CMK (cell line): ENCODE results near the gene CAPN11.
"Not testable (repeated sequence)": the region's sequence is repeated elsewhere in the genome, so short reads cannot be mapped to it uniquely, and the experiment has no call there.

Experiments used
- DNase-seq: peaks from one replicate; pipeline ENCODE4 v3.0.0-alpha.2; 2010; ENCODE audit warnings: low read depth

Gene CAPN11

GRCh38 chr6:44228433-44228832, 69.8 kb downstream of the CAPN11 start:
- DNase-seq: no peak

GRCh38 chr6:44228836-44229235, 70.2 kb downstream of the CAPN11 start:
- no peak for DNase-seq

- DNase-seq: no peak
Observed at GRCh38 chr6:44229376-44230033, 70.9 kb downstream of the CAPN11 start.

GRCh38 chr6:44230034-44230675, 71.5 kb downstream of the CAPN11 start:
- no peak for DNase-seq

GRCh38 chr6:44231426-44231825, 72.8 kb downstream of the CAPN11 start:
- not testable (repeated sequence) for DNase-seq

GRCh38 chr6:44232676-44233566, 74.3 kb downstream of the CAPN11 start:
- no peak for DNase-seq

GRCh38 chr6:44233567-44234100, 75.0 kb downstream of the CAPN11 start:
- DNase-seq: no peak
